Keratinocyte (primary cell): ENCODE measurements around the gene HCN3. TPM values are rescaled to one million over a fixed set of nuclear protein-coding genes. Genes with fewer than 3 reads are reported as not detected.

Experiments
- DNase-seq: peaks from one replicate; pipeline ENCODE4 v3.0.0-alpha.2; 2011; ENCODE audit warnings: low read depth, missing footprints, low spot score
- FAIRE-seq: peaks from 2 replicates; lab custom pipeline; 2011; peaks lifted over from hg19 to GRCh38; lab: Jason Lieb, UNC
- H2AFZ ChIP-seq: 2 replicates; pipeline ENCODE4 v1.6.0; 2012; ENCODE audit warnings: low read length, control low read depth, inconsistent platforms; ENCODE audit not compliant: control insufficient read depth
- H3K27ac ChIP-seq: 2 replicates; pipeline ENCODE4 v1.5.1; 2011; ENCODE audit warnings: low read length; ENCODE audit not compliant: control insufficient read depth, insufficient read depth
- H3K27me3 ChIP-seq: 3 replicates; pipeline ENCODE4 v1.6.0; 2011; ENCODE audit warnings: low read length; ENCODE audit not compliant: control insufficient read depth, insufficient read depth; ENCODE audit errors: extremely low read depth
- H3K36me3 ChIP-seq, 2 experiments: 2 replicates in 1 of 2; 3 replicates in 1 of 2; pipeline ENCODE4 v1.5.1; 2011; ENCODE audit warnings: low read length in 2 of 2, mild to moderate bottlenecking in 1 of 2; ENCODE audit not compliant: control insufficient read depth in 2 of 2, insufficient read depth in 2 of 2; ENCODE audit errors: extremely low read depth in 1 of 2
- H3K4me1 ChIP-seq: 3 replicates; pipeline ENCODE4 v1.5.1; 2011; ENCODE audit warnings: low read length; ENCODE audit not compliant: control insufficient read depth, insufficient read depth; ENCODE audit errors: extremely low read depth
- H3K4me2 ChIP-seq: 3 replicates; pipeline ENCODE4 v1.6.0; 2011; ENCODE audit warnings: low read depth, low read length; ENCODE audit not compliant: control insufficient read depth, insufficient read depth; ENCODE audit errors: extremely low read depth
- H3K4me3 ChIP-seq, 3 experiments: fragments of 200-600 bp in 1 of 3; sonication (generic) in 1 of 3; 2 replicates in 2 of 3; 3 replicates in 1 of 3; pipeline ENCODE4 v1.5.1; 2011 to 2016; ENCODE audit warnings: low read length in 3 of 3, mild to moderate bottlenecking in 3 of 3, control low read depth in 2 of 3, inconsistent platforms in 1 of 3, low read depth in 1 of 3, mixed read lengths in 1 of 3, mixed run types in 1 of 3, moderate library complexity in 1 of 3; ENCODE audit not compliant: control insufficient read depth in 2 of 3, insufficient read depth in 2 of 3; ENCODE audit errors: extremely low read depth in 1 of 3
- H3K79me2 ChIP-seq: 2 replicates; pipeline ENCODE4 v1.6.0; 2012; ENCODE audit warnings: low read length; ENCODE audit not compliant: control insufficient read depth, insufficient read depth
- H3K9ac ChIP-seq: 3 replicates; pipeline ENCODE4 v1.6.0; 2011; ENCODE audit warnings: low read length; ENCODE audit not compliant: control insufficient read depth, insufficient read depth; ENCODE audit errors: extremely low read depth
- H3K9me1 ChIP-seq: 3 replicates; pipeline ENCODE4 v1.6.0; 2011; ENCODE audit warnings: low read length; ENCODE audit not compliant: control insufficient read depth, insufficient read depth; ENCODE audit errors: extremely low read depth
- H3K9me3 ChIP-seq: 2 replicates; pipeline ENCODE4 v1.5.1; 2012; ENCODE audit warnings: low read depth, low read length; ENCODE audit not compliant: control insufficient read depth
- H4K20me1 ChIP-seq: 3 replicates; pipeline ENCODE4 v1.6.0; 2011; ENCODE audit warnings: low read length; ENCODE audit not compliant: control insufficient read depth, insufficient read depth; ENCODE audit errors: extremely low read depth
- EZH2 ChIP-seq: IDR thresholded peaks from one replicate; pipeline ENCODE4 v1.6.1; 2012; ENCODE audit warnings: inconsistent platforms, mild to moderate bottlenecking, low read length, moderate library complexity
- dilution Hi-C: fragments of 300-500 bp; cut with MboI; formaldehyde crosslinking; loops from one replicate; pipeline ENCODE4 v1.7.0; 2020; ENCODE audit warnings: low sequenced_read_pairs; ENCODE audit not compliant: extremely low pct_ligation_motif_present
- polyA plus RNA-seq, 5 experiments: library from polyadenylated mRNA; depleted of rRNA in 3 of 5; stranded (reverse) in 3 of 5; stranded (forward) in 1 of 5; unstranded in 1 of 5; fragments of >200 nt; gene quantifications; 1 replicate in 1 of 5; 2 replicates in 3 of 5; 3 replicates in 1 of 5; pipeline versions ENCODE4 v1.2.1 to v1.2.3, GENCODE V29; 2011 to 2012; ENCODE audit warnings: missing spikeins in 2 of 5, low read depth in 1 of 5, low replicate concordance in 1 of 5
- TF ChIP-seq, protein P1 (sequence below), 3 experiments: IDR thresholded peaks in 1 of 3; conservative IDR thresholded peaks in 1 of 3; optimal IDR thresholded peaks in 1 of 3; 2 replicates in 2 of 3; 3 replicates in 1 of 3; pipeline versions ENCODE3 to v1.5.1; 2011; ENCODE audit warnings: low read length in 3 of 3, mild to moderate bottlenecking in 3 of 3, moderate library complexity in 2 of 3, control low read depth in 1 of 3, inconsistent platforms in 1 of 3; ENCODE audit not compliant: insufficient read depth in 2 of 3; ENCODE audit errors: extremely low read depth in 1 of 3

The HCN3 gene
- polyA plus RNA-seq, 1 donor (not counting 4 experiments of a cell fraction or from before 2014, with no cell fraction given) = 3.0 TPM

DNA sequence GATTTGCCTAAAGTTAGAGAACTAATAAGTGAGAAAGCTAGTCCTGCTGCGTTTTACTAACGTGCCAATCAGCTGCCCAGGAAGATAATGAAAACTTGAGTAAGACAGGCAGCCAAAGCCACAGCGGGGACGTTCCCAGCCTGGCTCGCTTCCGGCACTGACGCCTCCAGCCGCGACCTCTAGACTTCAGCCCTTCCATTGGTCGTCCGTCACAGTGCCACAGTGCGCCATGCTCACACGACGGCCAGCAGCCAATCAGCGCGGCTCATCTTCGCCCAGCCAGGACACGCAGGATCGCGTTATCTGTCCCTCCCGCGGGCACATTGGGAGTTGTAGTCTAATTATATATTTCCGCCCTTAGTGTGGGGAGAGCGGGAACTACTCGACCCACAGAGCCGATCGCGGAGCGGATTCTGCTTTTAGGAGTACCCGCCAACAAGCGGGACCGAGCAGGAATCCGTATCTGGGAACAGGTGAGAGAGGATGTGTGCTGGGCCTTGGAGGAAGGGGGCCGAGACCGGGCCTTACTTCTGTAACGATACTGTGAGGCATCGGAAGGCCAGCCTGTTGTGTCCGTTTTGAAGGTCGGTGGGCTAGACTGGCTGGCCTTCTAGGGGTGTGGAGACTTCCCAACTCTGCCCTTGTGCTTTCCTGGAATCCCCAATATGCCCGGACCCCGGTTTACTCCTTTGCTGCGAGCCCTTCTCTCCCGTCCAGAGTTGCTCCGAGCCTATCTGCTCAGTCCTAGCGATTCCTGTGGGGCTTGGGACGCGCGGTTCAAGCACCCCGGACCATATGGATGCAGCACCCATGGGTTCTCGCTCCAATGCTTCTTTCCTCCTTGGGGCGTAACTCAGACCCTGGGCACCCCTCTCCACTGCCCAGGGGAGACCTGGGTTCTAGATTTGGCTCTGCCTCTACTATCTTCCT is 31.5 kb downstream of the HCN3 start, which contains the start of gene FDPS:
TSS of gene FDPS (plus strand) at position 374 of the 930 bp plus-strand sequence. CDS start 924 bp downstream, outside the sequence.
- FAIRE-seq = peak; percentile 81
- peak within 1 kb of the TSS; percentile 94 for H3K9ac ChIP-seq

DNA sequence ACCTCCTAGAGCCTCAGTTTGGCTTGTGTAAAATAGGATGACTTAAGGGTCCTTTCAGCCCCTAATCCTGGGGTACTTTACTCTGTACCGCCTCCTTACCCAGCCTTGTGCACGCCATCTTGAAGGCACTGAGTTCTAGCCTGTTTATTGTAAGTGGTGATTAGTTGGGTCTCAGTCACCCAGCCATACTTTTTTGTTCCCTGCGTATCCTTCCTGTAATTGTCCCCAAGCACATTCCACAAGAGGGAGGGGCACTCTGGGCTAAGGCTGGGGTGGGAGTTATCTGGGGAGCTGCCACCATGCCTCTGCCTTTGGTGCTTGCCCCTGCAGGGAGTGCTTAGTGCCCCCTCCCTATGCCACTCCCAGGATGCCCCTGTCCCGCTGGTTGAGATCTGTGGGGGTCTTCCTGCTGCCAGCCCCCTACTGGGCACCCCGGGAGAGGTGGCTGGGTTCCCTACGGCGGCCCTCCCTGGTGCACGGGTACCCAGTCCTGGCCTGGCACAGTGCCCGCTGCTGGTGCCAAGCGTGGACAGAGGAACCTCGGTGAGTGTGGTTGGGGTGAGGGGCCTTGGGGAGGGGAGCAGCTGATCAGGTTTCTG is 32.3 kb downstream of the HCN3 start:
- H3K9ac ChIP-seq = peak overlapping the region; percentile 94
- TF ChIP-seq, protein P1, sequence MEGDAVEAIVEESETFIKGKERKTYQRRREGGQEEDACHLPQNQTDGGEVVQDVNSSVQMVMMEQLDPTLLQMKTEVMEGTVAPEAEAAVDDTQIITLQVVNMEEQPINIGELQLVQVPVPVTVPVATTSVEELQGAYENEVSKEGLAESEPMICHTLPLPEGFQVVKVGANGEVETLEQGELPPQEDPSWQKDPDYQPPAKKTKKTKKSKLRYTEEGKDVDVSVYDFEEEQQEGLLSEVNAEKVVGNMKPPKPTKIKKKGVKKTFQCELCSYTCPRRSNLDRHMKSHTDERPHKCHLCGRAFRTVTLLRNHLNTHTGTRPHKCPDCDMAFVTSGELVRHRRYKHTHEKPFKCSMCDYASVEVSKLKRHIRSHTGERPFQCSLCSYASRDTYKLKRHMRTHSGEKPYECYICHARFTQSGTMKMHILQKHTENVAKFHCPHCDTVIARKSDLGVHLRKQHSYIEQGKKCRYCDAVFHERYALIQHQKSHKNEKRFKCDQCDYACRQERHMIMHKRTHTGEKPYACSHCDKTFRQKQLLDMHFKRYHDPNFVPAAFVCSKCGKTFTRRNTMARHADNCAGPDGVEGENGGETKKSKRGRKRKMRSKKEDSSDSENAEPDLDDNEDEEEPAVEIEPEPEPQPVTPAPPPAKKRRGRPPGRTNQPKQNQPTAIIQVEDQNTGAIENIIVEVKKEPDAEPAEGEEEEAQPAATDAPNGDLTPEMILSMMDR (optimal IDR thresholded peaks at IDR 0.05 in 1 of 3, IDR thresholded peaks at IDR 0.05 in 1 of 3, conservative IDR thresholded peaks at IDR 0.05 in 1 of 3; ENCODE audit: extremely low read depth in 1 of 3, insufficient read depth in 2 of 3, low read length in 3 of 3) = no peak
- TF ChIP-seq EZH2 = no peak
- H3K9me3 ChIP-seq = no peaks in the 10 kb centered on the region
- dilution Hi-C loops = no loop called here
- H4K20me1 ChIP-seq = peaks cover 9% of the 10 kb centered on the region
- H2AFZ ChIP-seq = no peak overlapping the region
- peaks cover 9 to 15% of the 10 kb centered on the region in 2 experiments for H3K36me3 ChIP-seq
- H3K4me1 ChIP-seq = peaks cover 34% of the 10 kb centered on the region
- no peaks in the 10 kb centered on the region for H3K27me3 ChIP-seq
- FAIRE-seq (no peak), DNase-seq (no peak)
- H3K79me2 ChIP-seq = peaks cover 49% of the 10 kb centered on the region
- peak overlapping the region; percentile 96 for H3K4me2 ChIP-seq
- peak overlapping the region; percentile 89 to 96 (median 92) for H3K4me3 ChIP-seq
- H3K9me1 ChIP-seq = no peaks in the 10 kb centered on the region
- H3K27ac ChIP-seq = peak overlapping the region; percentile 92

More for the DNA sequence above, 31.5 kb downstream of the HCN3 start, which contains the start of gene FDPS:
- Histone ChIP-seq H3K36me3 (peaks cover 8 to 15% of the 10 kb centered on the region in 2 experiments), H3K27ac (peak within 1 kb of the TSS; percentile 92), H3K9me3 (no peaks in the 10 kb centered on the region), H3K79me2 (peaks cover 46% of the 10 kb centered on the region), H3K4me3 (peak within 1 kb of the TSS; percentile 89 to 96 (median 92)), H3K27me3 (no peaks in the 10 kb centered on the region), H2AFZ (peak within 1 kb of the TSS; percentile 78), H3K9me1 (no peaks in the 10 kb centered on the region), H4K20me1 (peaks cover 9% of the 10 kb centered on the region), H3K4me1 (peaks cover 34% of the 10 kb centered on the region), H3K4me2 (peak within 1 kb of the TSS; percentile 96)
- dilution Hi-C loops = no loop called here
- DNase-seq = peak; percentile 94
- TF ChIP-seq EZH2 = no peak
- TF ChIP-seq, protein P1 (optimal IDR thresholded peaks at IDR 0.05 in 1 of 3, IDR thresholded peaks at IDR 0.05 in 1 of 3, conservative IDR thresholded peaks at IDR 0.05 in 1 of 3; ENCODE audit: extremely low read depth in 1 of 3, insufficient read depth in 2 of 3, low read length in 3 of 3) = peak in 1 of 3 experiments; percentile 23
